GM21515 (cell line): ENCODE results near the gene ACTN1.

Experiments
- ATAC-seq: cut with Tn5 transposase; IDR thresholded peaks from one replicate; pipeline ENCODE4 v1.9.1; 2021; ENCODE audit not compliant: unreplicated experiment

Gene ACTN1

DNA sequence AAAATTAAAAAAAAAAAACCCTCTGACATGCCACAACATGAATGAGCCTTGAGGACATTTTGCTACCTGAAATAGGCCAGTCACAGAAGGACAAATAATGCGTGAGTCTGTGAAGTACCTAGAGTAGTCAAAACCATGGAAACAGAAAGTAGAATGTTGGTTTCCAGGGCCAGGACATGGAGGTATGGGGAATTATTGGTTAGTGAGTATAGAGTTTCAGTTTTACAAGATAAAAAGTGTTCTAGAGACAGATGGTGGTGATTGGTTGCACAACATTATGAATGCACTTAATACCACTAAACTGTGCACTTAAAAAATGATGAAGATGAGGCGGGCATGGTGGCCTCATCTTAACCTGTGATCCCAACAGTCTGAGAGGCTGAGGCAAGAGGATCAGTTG, 138.6 kb downstream of the ACTN1 start:
- ATAC-seq, result no peak

DNA sequence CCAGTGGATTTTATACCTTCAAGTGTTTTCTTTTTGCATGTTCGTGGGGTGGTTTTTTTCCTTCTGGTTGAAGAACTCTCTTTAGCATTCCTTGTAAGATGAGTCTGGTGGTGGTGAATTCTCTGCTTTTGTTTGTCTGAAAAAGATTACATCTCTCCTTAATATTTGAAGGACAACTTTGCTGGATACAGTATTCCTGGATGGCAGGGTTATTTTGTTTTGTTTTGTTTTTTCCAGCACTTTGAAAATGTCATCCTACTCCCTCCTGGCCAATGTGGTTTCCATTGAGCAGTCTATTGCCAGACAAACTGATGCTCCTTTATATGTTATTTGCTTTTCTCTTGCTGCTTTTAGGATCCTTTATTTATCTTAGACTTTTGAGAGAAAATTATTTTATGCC, 143.0 kb downstream of the ACTN1 start:
- ATAC-seq, result no peak

DNA sequence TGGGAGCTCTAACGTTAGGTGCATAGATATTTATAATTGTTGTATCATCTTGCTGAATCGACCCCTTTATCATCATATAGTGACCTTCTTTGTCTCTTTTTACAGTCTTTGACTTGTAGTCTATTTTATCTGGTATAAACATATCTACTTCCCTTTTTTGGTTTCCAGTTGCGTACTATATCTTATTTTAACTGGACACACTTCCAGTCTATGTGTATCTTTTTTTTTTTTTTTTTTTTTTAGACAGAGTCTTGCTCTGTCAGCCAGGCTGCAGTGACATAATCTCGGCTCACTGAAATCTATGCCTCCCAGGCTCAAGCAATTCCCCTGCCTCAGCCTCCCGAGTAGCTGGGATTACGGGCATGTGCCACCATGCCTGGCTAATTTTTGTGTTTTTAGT, 144.3 kb downstream of the ACTN1 start:
- ATAC-seq, result no peak

DNA sequence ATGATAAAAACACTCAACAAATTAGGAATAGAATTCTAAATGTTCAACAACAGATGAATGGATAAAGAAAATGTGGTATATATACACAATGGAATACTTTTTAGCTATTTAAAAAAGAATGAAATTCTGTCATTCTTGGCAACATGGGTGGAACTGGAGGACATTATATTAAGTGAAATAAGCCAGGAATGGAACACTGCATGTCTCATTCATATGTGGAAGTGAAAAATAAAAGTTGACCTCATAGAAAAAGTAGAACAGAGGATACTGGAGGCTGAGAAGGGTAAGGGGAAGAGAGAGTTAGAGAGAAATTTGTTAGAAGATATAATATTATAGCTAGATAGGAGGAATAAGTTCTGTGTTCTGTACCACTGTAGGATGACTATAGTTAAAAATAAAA, 150.4 kb downstream of the ACTN1 start:
- no peak for ATAC-seq

DNA sequence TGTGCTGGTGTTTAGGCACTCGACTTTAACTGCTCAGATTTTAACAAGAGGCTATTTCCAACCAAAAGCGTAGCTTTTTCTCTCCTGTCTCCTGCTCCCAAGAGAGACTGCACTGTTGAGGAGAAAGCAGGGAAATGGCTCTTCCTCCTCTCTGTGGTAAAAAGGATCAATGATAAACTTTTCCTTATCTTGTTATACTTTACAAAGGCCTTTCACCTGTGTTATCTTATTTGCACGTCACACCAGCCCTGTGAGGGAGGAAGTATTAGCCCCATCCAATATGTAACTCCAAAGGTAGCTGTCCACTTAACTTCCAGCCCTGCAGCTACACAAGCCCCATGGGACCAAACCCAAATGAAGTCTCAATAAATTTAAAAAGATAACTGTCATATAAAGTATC, 153.4 kb downstream of the ACTN1 start:
- no peak for ATAC-seq

DNA sequence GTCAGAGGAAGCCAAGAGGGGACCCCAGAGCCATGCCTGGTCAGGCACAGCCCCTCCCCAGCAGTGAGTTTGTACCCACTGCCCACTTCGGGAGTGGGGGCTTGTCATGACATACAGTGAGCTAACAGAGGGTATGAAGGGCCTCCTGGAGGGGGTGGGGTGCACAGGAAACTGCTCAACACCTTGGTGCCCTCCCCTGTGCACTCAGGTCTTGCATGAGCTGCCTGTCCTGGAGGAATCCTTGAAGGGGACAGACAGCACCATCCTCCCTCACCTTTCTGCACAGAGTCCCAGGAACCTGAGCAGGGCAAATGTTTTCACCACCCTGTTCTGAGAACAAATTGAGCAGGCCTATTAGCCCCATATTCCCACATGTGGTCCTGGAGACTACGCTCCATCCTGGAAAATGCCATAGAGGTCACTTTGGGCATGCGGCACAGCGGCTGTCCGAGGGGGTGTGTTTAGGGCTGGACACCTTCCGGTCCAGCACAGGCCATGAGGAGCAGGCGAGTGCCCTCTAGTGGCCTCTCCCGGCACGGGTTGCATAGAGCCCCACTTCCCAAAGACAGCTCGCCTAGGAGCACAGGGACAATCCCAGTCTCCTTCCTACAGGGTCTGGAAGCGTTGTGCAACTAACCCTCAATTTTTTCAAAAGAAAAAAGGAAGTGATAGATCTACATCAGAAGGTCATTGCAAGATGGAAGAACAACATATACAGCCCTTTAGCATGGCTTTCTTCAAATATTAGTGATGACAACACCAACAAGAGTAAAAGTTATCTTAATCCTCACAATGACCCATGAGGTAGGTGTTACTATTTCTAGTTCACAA, 154.4 kb downstream of the ACTN1 start:
- ATAC-seq, result no peak

DNA sequence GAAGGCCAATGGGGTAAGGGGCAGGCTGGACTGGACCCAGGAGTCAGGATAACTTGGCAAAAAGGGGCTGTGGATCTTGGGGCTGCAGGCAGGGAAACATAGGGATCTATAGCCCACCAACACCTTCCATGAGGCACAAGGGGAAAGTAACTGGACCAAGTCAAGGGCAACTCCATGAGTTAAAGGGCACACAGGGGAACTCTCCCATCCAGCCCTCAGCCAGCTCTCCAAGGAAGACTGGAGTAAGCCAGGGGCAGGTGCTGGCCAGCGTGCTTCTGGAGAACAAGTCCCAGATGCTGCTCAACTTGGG, 154.9 kb downstream of the ACTN1 start:
- no peak for ATAC-seq
